ENCODE data around the gene SPAG9.

DNA sequence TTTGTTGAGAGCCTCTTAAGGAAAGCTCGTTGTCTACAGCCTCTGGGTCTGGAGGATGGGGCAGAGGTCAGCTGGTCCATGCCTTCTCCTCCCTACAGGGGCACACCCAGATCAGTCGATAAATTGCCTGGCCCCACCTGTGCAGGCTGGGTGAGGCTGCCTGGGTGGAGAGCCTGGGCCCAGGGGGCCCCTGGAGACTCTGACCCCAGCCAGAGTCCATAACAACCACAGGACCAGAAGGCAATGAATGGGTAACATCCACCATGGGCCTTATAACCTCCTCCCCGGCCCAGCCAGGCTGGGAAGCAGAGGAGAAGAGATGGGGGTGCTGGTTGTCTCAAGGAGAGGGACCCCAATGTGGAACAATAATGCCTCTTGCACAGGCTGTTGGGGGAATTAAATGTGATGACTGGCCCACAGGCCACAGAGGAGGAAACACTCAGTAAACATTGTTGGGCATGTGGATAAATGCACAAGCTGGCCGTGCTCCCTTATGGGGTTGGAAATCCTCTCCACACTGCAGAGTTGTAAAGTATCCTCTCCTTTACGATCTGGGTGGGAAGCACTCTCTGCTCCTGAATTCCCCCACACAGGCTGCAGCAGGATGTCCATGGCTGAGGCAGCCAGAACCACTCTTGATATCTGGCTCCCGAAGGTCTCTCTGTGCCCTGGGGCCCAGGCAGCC lies 197.8 kb downstream of the SPAG9 start:
- TF ChIP-seq, protein P1, sequence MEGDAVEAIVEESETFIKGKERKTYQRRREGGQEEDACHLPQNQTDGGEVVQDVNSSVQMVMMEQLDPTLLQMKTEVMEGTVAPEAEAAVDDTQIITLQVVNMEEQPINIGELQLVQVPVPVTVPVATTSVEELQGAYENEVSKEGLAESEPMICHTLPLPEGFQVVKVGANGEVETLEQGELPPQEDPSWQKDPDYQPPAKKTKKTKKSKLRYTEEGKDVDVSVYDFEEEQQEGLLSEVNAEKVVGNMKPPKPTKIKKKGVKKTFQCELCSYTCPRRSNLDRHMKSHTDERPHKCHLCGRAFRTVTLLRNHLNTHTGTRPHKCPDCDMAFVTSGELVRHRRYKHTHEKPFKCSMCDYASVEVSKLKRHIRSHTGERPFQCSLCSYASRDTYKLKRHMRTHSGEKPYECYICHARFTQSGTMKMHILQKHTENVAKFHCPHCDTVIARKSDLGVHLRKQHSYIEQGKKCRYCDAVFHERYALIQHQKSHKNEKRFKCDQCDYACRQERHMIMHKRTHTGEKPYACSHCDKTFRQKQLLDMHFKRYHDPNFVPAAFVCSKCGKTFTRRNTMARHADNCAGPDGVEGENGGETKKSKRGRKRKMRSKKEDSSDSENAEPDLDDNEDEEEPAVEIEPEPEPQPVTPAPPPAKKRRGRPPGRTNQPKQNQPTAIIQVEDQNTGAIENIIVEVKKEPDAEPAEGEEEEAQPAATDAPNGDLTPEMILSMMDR (IDR thresholded peaks at IDR 0.05): no peak
- TF ChIP-seq POLR2AphosphoS5 (IDR thresholded peaks at IDR 0.05): no peak

All from sigmoid colon (tissue), 4 donors.